ENCODE measurements around the gene GPSM1.

The GPSM1 gene, protein sequence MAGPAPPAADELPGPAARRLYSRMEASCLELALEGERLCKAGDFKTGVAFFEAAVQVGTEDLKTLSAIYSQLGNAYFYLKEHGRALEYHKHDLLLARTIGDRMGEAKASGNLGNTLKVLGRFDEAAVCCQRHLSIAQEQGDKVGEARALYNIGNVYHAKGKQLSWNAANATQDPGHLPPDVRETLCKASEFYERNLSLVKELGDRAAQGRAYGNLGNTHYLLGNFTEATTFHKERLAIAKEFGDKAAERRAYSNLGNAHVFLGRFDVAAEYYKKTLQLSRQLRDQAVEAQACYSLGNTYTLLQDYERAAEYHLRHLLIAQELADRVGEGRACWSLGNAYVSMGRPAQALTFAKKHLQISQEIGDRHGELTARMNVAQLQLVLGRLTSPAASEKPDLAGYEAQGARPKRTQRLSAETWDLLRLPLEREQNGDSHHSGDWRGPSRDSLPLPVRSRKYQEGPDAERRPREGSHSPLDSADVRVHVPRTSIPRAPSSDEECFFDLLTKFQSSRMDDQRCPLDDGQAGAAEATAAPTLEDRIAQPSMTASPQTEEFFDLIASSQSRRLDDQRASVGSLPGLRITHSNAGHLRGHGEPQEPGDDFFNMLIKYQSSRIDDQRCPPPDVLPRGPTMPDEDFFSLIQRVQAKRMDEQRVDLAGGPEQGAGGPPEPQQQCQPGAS

GRCh38 chr9:136327304-136327974 lies at the start of gene GPSM1:
Gene GPSM1 (plus strand): TSS chr9:136327539. CDS start chr9:136327696, 157 bp downstream.
- peak; percentile 65 for DNase-seq

GRCh38 chr9:136277746-136278145 lies 49.6 kb upstream of the GPSM1 start:
- DNase-seq: no peak

GRCh38 chr9:136278221-136278620 lies 49.1 kb upstream of the GPSM1 start:
- no peak for DNase-seq

- no peak for DNase-seq
These were observed 48.4 kb upstream of the GPSM1 start for GRCh38 chr9:136278894-136279293.

- DNase-seq: no peak
These were observed 47.9 kb upstream of the GPSM1 start for GRCh38 chr9:136279471-136279870.

DNA sequence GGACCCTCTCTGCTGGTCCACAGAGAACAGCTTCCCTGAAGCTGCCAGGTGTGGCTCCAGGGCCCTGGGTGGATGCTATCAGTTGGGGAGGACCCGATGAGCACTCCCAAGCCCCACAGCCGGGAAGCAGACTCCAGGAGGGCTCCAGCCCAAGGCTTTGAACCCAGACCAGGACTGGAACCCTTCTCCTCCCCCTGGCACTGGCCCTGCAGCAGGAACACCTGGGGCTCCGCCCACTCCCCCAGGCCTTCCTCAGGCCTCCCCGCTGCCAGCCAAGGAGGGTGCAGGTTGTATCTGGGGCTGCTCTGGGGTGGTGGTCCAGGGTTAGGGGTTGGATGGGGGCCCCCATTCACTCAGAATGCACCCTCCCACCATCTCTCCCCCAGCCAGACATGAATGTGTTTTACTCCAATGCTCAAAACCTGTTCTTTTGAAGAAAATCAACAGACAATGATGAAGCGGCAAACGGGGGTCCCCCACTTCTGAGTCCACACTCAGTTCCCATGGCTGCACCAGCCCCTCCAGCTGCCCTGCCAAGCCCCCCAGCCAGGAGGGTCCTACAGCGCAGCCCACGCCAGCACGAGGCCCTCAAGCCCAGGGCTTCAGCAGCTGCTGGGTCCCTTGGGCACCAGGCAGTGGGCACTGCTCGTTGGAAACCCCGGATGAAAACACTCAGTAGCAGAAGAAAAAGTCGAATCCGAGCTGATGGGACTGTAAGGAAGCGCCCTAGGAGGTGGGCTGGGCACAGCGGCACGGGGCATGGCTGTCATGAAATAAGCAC lies 46.6 kb upstream of the GPSM1 start:
- no peak for DNase-seq

DNA sequence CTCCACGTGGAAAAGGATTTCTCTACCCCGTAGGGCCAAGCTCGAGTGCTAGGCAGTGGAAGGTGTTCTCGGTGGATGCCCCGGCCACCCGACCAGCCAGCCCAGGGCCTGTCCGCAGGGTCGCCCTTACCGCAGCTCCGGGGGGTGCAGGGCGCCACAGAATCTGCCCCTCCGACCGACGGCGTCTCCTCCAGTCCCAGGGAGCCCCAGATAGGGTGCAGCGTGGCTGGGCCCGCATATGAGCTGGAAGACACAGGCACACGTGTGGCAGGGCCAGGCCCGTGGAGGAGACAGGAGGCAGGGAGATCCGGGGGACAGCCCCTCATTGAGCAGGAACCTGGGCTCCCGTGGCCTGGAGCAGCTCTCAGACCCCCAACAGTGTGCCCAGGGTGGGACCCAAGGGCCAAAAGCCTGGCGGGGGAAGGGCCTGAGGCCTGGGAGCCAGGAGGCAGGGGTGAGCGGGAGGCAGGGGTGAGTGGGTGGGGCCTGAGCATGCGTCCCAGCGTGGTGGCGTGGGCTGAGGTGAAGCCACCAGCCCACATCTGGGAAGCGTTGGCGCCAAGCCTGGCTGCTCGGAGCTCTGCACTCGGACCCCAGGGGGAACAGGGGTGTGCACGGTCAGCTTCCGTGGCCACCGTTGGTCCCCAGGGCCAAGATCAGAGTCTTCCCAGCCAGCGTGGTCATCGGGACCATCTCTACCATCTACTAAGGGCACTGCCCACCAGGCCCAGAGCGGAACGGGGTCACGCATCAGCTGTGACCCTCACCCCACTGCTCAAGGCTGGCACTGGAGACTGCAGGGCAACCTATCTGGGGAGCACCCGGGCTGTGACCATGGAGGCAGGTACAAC lies 45.7 kb upstream of the GPSM1 start:
- DNase-seq: no peak

DNA sequence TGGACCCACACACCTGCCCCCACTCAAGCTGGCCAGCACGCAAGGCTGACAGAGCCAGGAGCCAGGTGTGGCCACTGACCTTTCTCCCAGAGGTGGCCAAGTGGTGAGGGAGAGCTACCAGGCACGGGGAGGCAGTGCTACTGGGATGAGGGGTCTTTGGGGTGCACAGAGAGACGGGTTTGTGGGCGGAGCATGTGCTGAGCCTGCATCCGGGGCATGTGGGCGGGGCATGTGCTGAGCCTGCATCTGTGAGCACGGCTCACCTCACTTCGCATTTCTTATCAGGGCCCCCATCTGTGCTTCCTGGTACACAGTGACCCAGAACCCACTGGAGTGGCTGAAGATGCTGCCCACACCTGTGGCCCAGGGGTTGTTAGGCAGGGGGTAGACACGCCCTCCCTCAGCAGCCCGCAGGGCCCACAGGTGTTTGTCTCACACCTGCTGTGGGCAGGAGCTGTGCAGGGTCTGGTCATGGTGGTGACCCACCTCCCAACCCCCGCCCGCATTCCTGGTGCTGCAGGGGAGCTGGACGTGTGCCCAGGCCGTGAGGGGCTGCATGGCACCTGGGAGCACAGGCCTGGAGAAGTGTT lies 45.0 kb upstream of the GPSM1 start:
- DNase-seq: peak; percentile 13

DNA sequence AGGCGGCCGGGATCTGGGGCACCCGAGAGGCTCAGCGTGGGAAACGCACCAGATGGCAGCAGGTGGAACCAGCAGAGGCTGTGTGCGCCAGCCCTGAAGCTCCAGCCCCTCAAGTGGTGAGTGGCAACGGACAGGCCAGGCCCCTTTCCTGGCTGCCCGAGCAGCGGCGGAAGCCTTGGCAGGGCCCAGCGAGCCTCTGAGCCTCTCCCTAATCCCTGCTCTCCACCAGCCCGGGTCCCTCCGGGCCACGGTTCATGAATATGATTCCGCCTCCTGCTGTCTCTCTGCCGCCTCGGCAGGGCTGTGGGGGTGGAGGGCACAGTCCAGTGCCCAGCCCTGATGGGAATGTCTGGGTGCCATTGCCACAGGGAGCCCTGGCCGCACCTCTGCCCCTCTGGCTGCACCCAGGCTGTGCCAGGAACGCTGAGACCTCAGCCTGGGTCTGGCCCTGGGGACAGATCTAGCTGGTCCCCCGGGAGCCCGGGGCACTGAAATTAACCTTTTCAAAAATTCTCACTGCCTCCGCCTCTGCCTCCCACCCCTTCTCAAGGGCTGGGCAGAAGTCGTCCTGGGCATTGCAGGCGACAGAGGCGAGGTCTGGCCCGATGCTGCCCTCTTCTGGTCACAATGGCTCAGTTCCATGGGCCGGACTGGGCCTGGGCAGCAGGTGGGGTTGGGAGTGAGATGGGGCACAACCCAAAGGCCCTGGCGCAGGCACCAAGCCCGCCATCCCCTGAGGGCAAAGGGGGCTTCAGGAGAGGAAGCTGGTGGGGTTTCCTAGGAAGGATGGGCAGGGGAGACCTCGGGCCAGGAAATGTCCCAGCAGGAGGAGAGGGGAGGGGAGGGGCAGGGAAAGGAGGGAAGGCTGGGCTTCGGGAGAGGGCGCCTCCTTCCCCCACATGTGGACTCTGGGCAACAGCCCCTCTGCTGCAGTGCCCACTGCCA lies 43.8 kb upstream of the GPSM1 start:
- DNase-seq: peak; percentile 76

DNA sequence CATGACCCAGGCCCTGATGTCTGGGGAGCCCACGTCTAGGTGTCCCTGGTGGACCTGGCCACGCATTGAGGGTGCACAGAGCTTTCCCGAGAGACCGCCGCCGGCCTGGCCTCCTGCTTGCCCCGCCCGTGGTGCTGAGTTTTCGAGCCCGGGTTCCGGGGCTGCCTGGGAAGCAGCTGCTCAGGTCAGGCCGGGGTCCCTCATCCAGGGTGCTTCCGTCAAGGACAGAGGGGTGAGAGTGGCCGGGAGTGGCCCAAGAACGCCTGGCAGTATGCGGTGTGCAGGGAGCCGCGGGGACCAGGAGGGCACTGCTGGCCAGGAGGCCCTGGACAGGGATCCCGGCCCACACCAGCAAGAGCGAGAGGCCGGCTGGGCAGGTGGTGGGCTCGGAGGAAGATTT lies 43.0 kb upstream of the GPSM1 start:
- no peak for DNase-seq

- no peak for DNase-seq
These were observed 42.4 kb upstream of the GPSM1 start for GRCh38 chr9:136284951-136285350.

GRCh38 chr9:136285501-136286358 lies 41.6 kb upstream of the GPSM1 start:
- DNase-seq: no peak

- no peak for DNase-seq
These were observed 40.9 kb upstream of the GPSM1 start for GRCh38 chr9:136286359-136286986.

DNA sequence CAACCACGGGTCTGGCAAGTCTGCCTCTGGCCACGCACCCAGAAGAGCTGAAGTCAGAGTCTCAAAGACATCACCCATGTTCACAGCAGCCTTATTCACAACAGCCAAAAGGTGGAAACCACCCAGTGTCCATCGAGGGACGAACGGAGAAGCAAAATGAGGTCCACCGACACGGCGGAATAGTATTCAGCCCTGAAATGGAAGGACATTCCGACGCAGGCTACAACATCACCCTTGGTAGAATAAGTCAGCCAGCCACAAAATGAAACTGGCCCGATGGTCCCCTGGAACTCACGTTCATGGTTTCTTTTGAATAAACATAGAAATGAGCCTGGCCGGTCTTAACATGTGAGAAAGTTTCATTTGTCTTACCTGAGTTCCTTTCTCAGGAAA lies 40.4 kb upstream of the GPSM1 start:
- DNase-seq: no peak

DNA sequence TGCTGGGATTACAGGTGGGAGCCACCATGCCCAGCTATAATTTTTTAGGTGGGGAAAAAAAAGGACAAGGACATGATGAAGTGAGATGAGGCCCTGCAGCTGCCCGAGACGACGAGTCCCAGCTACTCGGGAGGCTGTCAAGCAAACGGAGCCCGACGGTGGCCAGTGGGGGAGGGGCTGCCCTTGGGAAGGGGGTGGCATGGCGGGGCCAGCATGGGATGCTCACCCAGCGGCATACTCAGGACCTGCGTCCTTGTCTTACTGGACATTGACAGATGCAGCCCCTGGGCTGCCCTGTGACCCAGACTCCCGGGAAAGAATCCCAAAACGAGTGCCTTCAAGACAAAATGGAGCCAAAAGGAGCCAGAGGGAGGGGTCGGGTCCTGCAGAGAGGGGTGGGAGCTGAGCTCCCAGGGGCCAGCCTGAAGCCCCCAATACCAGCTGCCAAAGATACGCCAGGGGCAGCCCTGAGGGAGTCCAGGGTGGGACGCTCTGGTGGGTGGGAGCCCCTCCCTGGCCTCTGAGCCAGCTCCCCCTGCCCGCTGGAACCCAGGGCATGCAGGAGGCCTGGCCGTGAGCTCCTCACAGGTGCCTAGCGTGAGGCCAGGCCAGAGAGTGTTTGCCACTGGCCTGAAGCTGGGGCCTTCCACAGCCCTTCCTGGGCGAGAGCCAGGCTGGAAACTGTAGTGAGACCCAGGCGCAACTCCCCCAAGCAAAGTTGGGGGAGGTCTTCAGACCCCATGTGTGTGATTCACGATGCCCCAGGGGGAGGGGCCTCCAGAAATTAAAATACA lies 39.2 kb upstream of the GPSM1 start:
- no peak for DNase-seq

- no peak for DNase-seq
These were observed 37.5 kb upstream of the GPSM1 start for GRCh38 chr9:136289651-136290507.

GRCh38 chr9:136290508-136291000 lies 36.8 kb upstream of the GPSM1 start:
- no peak for DNase-seq
